HG03159 (cell line): ENCODE results near the gene S1PR2.
"Not testable (repeated sequence)": the region's sequence is repeated elsewhere in the genome, so short reads cannot be mapped to it uniquely, and the experiment has no call there.

Source experiments
- ATAC-seq: cut with Tn5 transposase; IDR thresholded peaks from one replicate; pipeline ENCODE4 v1.9.1; 2021; ENCODE audit warnings: mild to moderate bottlenecking, moderate library complexity; ENCODE audit not compliant: unreplicated experiment

The S1PR2 gene

GRCh38 chr19:10193790-10194499, 37.2 kb downstream of the S1PR2 start:
- ATAC-seq = peak; percentile 23

DNA sequence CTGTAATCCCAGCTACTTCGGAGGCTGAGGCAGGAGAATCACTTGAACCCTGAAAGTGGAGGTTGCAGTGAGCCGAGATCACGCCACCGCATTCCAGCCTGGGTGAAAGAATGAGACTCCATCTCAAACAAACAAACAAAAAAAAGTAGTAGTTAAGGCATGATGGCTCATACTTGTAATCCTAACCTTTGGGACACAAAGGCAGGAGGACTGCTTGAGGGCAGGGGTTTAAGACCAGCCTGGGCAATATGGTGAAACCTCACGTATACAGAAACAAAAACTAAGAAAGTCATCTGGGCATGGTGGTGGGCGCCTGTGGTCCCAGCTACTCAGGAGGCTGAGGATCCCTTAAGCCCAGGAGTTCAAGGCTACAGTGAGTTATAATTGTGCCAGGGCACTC, 38.2 kb downstream of the S1PR2 start:
- ATAC-seq = no peak

GRCh38 chr19:10191347-10191746, 39.8 kb downstream of the S1PR2 start:
- ATAC-seq = no peak

DNA sequence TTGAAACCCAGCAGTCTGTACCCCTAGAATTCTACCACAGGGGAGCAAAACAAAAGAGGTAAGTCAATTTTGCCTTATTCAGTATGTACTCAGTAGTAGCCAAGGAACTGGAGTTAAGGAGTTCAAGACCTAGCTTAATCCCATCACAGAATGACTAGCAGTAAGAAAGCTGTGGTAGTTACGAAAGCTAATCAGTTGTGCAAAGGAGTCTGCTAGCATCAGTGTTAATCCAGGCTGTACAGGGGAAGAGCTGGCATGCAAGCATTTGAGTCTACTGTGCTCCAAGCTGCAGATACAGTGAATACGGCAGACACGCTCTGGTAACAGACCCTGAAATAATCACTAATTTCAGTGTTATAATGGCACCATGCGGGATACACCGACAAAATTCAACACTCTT, 41.1 kb downstream of the S1PR2 start:
- no peak for ATAC-seq

- ATAC-seq = no peak
These were observed 41.5 kb downstream of the S1PR2 start for GRCh38 chr19:10189616-10190015.

GRCh38 chr19:10187315-10187714, 43.8 kb downstream of the S1PR2 start:
- no peak for ATAC-seq

DNA sequence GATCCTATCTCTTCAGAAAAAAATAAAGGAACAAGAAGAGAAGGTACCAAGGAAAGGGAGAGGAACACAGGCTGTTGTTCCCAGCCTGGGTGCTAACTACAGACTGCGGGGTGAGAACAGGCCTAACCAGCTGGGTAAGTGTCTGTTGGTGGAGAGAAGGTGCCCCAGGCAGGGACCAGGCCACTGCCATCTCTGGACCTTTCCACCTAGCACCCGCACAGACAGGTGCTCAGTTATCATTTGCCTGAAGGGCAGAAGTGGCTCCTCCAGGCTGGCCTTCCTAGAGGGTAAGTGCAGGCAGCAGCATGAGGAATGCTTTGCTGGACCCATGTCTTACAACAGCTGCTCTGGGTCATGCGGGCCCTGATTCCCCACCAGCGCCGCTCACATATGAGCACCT, 46.5 kb downstream of the S1PR2 start:
- no peak for ATAC-seq

DNA sequence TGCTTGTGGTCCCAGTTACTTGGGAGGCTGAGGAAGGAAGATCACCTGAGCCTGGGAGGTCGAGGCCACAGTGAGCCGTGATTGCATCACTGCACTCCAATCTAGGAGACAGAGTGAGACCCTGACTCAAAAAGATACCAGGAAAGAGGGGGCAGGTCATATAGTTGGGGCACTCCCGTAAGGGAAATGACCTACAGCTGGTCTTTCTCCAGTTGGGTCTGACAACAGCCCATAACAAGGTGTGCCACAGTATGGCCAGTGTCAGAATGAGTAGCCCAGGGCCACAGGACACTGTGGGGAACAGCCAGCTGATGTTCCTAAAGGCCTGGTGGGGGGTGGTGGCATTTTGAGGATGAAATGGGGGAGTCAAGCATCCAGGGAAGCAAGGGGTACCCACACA, 47.2 kb downstream of the S1PR2 start:
- no peak for ATAC-seq

- no peak for ATAC-seq
These were observed 48.3 kb downstream of the S1PR2 start for GRCh38 chr19:10182847-10183246.

DNA sequence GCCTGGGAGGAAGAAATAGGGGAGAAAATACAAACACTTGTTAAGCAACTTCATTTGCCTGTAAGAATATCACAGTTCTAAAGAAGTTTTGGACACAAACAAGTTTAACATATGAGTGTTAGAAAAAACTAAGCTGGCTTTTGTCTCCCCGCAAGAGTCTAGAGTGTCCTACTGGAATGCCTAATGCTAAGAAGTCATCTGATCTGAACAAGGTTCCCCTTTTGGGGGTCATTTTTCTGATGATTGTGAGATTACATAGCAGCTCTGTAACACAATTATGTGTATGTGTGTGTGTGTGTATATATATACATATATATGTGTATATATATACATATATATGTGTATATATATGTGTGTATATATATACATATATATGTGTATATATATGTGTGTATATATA, 49.1 kb downstream of the S1PR2 start:
- ATAC-seq = no peak

- no peak for ATAC-seq
These were observed 50.7 kb downstream of the S1PR2 start for GRCh38 chr19:10180459-10180858.

DNA sequence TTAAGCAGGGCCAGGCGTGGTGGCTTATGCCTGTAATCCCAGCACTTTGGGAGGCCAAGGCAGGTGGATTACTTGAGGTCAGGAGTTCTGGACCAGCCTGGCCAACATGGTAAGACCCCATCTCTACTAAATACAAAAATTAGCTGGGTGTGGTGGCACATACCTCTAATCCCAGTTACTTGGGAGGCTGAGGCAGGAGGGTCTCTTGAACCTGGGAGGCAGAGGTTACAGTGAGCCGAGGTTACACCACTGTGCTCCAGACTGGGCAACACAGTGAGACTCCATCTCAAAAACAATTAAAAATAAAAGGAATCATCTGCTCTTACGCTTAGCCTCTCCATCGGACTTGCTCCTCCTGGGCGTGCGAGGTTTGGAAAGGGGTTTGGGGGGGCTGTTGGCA, 51.1 kb downstream of the S1PR2 start:
- not testable (repeated sequence) for ATAC-seq

- no peak for ATAC-seq
These were observed 57.6 kb downstream of the S1PR2 start for GRCh38 chr19:10173527-10173926.
